T-helper 22 cell (primary cell): ENCODE results near the gene CCR4.
"Not testable (repeated sequence)": the region's sequence is repeated elsewhere in the genome, so short reads cannot be mapped to it uniquely, and the experiment has no call there.

Experiments
- DNase-seq: peaks from one replicate; pipeline ENCODE4 v3.0.0-alpha.2; 2020; ENCODE audit warnings: low read depth

Gene CCR4

GRCh38 chr3:32952369-32953077 lies 1.1 kb downstream of the CCR4 start:
- DNase-seq: no peak

- no peak for DNase-seq
Measured at GRCh38 chr3:32954506-32954905, 3.1 kb downstream of the CCR4 start.

DNA sequence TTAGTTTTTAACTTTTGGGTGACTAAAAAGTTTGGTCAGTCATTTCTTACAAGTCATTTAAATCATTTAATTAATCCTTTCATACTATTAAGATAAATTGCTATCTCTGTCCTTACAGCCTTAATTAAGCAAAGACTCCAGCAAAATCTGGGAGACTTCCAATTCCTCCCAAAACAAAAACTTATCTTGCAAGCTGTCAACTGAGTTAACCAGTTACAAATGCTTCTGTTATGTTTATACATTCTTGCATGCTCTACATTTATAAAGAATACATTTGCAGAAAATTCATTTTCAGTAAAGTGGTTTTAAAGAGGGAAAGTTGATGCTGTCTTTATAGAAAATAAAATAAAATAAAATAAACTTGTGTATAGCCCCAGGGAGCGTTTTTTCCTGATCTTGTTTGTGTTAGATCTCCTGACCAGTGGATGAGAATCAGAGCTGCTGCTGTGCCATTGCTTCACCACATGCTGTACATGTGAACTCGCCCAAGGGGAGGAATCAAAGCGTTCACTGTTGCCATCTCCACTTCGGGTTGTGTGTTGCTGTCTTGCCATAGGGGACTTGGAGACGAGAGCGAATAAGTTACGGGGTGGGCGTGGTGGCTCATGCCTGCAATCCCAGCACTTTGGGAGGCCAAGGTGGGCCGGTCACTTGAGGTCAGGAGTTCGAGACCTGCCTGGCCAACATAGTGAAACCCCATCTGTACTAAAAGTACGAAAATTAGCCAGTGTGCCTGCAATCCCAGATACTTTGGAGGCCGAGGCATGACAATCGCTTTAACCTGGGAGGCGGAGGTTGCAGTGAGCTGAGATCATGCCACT lies 5.5 kb downstream of the CCR4 start:
- DNase-seq: no peak

- no peak for DNase-seq
Measured at GRCh38 chr3:32958509-32958908, 7.1 kb downstream of the CCR4 start.

DNA sequence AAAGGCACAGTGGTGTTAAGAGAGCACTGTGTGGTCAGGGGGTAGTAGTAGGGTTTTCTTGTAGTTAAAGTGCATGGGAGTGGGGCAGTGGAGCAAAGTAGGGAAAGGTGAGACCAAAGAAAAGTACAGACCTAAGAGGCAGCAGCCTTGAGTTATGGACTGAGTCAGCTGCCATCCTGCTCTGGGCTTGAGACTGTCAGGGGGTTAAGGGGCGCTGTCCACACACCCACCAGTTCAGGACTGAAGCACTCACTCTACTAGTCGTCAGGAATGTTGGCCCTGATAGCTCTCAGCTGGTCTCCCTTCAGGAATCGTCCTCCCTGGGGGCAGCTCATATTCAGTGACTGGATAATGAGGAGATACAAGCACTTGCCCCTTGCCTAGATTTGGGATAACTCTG lies 7.9 kb downstream of the CCR4 start:
- DNase-seq: no peak

GRCh38 chr3:32960404-32961170 lies 9.1 kb downstream of the CCR4 start:
- peak; percentile 31 for DNase-seq

DNA sequence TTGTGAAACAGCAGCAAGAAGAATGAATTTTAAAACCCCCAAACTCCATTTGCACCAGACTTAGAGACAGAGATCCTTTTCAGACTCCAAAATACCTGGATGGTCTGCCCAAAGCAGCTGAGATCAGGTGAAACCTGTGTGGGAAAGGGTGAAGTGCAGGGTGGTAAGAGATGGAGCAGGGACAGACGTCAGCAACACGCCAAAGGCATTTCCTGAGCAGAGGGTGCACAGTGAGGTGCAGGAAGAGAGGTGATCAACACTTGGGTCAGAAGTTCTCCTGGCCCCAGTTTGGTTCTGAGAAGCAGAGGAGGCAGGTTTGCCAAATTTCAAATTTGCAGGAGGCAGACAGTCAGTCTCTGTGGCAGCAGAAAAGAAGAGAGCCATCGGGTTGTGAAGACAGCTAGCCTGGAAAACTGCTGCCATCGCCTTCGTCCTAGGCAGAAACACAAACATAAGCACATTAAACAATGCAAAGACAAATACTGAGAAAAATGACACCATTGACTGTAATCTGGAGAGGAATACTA lies 9.8 kb downstream of the CCR4 start:
- peak; percentile 66 for DNase-seq

GRCh38 chr3:32963871-32964270 lies 12.4 kb downstream of the CCR4 start:
- DNase-seq: peak; percentile 75

GRCh38 chr3:32964781-32965180 lies 13.3 kb downstream of the CCR4 start:
- not testable (repeated sequence) for DNase-seq

GRCh38 chr3:32965617-32966213 lies 14.3 kb downstream of the CCR4 start:
- DNase-seq: not testable (repeated sequence)

- DNase-seq: not testable (repeated sequence)
Measured at GRCh38 chr3:32966627-32967026, 15.2 kb downstream of the CCR4 start.

DNA sequence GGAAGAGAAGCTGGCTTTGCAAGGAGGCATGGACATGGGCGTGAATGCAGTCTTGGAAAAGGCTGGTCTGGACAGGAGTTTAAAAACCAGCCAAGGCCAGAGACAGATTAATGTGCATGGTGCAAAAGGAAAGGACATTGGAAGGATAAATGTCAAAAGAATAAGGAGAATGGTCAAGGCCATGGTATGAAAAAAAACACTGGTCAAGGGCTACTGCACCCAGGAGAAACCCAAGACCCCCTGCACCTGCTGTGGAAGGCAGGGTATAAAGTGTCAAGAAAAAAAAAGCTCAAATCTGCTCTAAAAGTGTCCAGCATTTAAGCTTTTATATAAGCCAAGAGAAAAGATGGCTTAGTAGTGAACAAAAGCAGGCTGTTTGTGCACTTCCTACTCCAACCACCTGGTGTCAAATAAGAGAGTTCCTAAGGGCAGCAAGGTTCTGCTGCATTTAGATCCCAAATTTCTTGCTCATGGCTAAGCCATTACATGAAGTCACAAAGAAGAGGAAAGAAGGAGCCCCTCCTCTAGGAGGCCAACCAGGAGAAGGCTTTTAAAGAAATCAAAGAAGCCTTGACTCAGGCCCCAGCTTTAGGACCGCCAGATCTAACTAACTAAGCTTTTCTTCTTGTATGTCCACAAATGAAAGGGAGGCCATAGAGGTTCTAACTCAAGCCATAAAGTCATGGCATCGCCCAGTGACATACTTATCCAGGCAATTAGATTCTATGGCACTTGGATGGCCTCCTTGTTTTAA lies 16.9 kb downstream of the CCR4 start:
- no peak for DNase-seq

GRCh38 chr3:32968920-32969389 lies 17.5 kb downstream of the CCR4 start:
- DNase-seq: no peak

GRCh38 chr3:32969656-32970055 lies 18.2 kb downstream of the CCR4 start:
- DNase-seq: no peak

DNA sequence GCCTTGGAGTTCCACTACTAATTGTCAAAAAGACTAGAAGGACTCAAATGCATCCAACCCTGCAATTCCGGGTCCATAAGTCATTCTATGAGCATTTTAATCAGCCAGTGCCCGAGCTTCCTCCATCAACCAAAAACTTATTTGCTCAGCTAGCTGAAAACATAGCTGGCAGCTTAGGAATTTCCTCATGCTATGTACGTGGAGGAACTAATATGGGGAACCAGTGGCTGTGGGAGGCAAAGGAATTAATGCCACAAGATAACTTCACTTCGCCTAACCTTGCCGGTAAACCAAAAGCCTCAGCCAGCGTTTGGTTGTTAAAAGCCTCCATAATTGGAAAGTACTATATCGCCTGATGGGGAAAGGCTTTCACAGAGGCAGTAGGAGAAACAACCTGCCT lies 19.8 kb downstream of the CCR4 start:
- not testable (repeated sequence) for DNase-seq

DNA sequence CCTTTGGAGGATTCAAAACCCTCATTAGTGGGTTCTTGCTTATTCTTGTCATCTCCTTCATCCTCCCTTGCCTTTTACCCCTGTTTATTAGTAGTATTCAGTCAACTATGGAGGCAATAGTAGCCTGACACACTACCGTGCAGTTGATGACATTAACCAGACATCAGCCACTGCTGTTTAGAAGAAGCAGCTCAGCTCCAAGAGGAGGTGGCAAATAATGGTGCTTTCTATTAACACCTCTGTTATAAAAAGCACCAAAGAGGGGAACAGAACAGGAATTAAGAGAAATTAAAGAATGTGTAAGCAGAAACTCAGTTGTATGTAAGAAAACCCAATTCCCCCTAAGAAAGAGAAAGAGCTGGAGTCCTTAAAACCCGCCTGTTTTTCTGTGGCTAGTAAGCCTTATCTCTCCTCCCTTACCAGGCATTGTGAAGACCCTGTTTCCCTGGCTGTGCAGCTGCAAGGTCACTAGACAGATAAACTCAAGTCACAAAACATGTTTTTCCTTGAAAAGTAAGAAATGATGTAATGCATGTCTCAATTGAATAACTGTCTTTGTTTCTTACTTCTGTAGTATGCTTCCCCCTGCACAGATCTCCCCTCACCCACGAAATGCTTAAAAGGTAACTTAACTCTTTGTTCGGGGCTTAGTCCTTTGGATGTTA lies 21.2 kb downstream of the CCR4 start:
- DNase-seq: no peak

DNA sequence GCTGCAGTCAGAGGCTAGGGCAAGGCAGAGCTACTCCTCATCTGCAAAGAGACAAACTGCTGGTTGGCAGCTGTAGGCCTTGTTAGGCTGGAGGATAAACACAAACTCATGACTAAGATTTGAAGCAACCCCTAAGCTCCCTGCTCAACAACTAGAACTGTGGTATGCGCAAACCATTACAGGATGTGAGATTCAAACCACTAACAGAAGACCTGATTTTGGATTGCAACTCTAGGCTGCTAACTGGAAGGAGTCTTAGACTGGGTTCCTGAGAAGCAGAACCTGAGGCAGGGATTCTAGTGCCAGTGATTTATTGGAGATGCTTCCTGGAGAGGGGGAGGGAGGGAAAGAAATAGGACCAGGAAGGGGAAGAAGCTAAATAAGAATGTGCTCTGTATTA lies 22.5 kb downstream of the CCR4 start:
- no peak for DNase-seq

DNA sequence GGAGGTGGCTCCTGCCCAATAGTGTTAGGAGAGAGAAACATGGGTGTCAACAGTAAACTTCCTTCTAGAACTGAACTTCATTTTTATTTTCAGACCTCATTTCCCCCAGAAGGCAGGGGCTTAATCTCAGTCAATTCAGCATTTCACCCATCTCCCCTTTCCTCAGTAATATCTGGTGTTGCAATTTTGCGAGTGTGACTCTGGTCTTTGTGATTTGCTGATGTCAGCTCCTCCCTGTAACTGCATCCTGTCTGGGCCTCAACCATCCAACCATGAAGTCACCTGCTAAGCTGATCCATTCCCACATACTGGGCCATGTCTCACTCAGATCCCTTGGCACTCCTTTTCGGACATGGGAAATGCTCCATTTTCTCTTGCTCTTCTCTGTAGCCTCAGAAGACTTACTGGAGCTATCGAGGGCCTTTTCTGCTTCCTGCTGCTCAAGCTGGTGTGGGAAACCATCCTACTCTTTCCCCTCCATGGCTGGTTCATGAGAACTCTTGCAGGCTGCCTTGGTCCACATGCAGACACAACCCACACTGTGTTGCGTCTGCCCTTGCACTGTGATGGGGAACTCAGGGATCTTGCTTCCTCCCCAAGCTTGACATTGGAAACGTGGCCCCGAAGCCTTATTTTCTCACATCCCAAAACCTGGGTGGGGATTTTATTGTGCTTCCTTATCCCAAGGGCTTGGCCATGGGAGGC lies 24.6 kb downstream of the CCR4 start:
- DNase-seq: no peak

DNA sequence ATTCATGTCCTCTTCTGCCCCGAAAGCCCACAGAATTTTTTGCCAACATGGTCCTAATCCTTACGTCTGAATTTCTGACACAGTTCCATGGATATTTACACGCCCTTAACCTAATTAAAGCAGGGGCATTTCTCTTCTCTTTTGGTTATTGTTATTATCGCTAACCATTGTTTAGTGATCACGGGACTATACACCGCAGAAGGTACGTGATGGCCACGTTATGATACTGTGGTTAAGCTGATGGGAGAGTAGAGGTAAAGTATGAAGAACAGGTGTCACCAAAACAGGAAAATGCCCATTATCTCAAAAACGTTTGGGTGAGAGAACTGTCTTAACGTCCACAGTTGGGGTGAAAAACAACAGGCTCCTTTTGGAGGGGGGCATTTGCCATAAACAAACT lies 26.4 kb downstream of the CCR4 start:
- DNase-seq: no peak

- DNase-seq: no peak
Measured at GRCh38 chr3:32978331-32978730, 26.9 kb downstream of the CCR4 start.
